Measurements from ENCODE around the gene PLXNB3.
"Not testable (repeated sequence)": the region's sequence is repeated elsewhere in the genome, so short reads cannot be mapped to it uniquely, and the experiment has no call there.

Gene PLXNB3

GRCh38 chrX:153814591-153815315 is 50.7 kb downstream of the PLXNB3 start:
- DNase-seq (ENCODE audit: low read depth in 2 of 2, low spot score in 1 of 2), result no peak

DNA sequence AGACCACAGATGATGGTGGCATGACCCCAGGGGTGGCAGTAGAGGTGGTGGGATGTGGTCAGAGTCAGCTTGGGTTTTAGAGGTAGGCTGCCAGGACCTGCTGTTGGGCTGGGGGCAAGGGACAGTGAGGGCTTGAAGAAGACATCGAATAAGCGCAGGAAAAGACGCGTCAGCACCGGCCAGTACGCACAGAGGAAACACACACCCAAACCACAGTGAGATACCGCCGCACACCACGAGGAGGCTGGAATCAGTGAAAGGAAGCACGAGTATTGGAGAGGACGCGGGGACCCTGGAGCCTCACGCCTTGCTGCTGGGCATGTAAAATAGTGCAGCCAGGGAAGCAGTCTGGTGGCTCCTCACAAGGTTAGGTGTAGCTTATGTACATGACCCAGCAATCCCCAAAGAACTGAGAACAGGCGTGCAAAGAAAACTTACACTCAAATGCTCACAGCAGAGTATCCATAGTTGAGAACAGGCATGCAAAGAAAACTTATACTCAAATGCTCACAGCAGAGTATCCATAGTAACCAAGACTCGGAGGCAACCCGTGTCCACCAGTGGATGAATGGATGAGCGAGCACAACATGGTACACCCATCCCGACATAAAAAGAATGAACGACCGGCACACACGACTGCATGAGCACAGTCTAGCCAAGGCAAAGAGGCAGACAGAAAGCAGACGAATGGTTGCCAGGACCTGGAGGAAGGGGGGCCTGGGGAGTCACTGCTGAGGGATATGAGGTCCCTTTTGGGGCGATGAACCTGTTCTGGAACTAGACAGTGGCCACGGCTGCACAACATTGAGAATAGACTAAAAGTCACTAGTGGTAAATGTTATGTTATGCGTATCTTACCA is 53.0 kb downstream of the PLXNB3 start:
- no peak for DNase-seq (ENCODE audit: low read depth in 2 of 2, low spot score in 1 of 2)

DNA sequence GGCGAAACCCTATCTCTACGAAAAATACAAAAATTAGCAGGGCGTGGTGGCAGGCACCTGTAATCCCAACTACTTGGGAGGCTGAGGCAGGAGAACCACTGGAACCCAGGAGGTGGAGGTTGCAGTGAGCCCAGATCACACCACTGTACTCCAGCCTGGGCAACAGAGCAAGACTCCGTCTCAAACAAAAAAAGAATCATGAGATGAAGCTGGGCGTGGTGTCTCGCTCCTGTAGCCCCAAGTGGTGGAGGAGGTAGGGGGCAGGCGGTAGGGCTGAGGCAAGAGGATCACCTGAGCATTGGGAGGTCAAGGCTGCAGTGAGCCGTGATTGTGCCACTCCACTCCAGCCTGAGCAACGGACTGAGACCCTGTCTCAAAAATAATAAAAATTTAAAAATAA is 54.0 kb downstream of the PLXNB3 start:
- DNase-seq (ENCODE audit: low read depth in 2 of 2, low spot score in 1 of 2), result not testable (repeated sequence)

DNA sequence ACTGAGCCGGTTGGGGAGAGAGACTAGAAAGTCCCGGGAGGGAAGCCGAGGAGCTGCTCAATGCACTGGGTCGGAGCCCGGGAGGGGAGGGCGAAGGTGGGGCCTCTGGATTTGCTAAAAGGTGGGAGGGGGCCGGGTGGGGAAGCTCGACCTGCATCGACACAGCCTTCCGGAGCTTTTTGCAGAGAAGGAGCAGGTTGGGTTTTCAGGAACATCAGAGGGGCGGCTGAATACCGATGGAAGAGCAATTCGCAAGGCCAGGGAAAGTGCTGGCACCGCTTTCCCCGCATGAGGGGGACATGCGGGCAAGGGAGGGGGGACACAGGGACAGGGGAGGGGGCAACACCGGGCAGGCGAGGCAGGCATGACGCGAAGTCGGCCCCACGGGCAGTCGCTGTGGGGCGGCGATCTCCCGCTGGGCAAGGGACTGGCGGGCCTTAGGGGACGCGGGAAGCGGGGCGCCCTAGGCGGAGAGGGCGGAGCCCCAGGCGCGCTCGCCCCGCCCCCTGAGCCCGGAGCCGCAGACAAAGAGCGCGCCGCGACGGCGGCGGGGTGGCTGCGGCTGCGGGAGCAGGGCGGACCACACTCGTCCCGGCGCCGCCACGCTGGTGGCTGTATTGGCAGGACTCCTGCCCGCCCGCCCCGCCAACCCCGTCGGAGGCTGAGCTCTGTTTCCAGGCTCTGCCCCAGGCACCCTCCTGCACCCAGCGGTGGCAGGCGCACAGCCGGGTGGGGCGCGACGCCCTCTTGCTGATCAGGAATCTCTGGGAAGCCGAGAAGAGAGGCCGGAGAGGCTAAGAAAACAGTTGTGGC is 54.7 kb downstream of the PLXNB3 start:
- no peak for DNase-seq (ENCODE audit: low read depth in 2 of 2, low spot score in 1 of 2)

DNA sequence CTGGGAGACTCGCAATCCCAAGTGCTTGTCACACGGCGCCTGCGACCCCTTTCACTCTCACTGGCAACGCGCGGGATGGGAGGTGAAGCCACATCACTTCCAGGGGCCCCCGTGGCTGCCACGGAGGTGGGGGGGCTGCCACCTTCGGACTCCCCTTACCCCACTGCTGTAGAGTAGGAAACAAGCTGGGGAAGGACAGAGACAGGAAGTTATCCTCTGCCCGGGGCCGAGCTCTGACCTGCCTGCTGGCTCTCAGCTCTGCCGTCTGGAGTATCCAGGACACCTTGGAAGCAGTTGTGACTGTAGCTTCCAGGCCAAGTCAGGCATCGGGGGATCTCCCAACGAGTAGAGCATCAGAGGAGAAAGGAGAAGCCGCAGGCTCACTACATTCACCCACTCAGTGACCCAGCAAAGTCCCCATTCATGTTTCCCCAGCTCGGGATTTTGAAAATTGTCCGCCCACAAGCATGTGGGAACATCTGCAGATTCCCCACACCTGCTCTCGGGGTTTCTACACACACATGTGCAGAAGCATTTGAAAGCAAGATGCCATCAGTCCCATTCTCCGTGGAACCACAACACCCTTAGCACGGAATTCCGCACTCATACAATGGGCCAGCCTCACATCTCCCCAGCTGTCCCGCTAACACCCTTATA is 55.5 kb downstream of the PLXNB3 start:
- DNase-seq (ENCODE audit: low read depth in 2 of 2, low spot score in 1 of 2), result no peak

- DNase-seq (ENCODE audit: low read depth in 2 of 2, low spot score in 1 of 2), result no peak
Measured at GRCh38 chrX:153820601-153821000, 56.6 kb downstream of the PLXNB3 start.

GRCh38 chrX:153821066-153821465 is 57.0 kb downstream of the PLXNB3 start:
- DNase-seq (ENCODE audit: low read depth in 2 of 2, low spot score in 1 of 2), result no peak

GRCh38 chrX:153824348-153824747 is 60.3 kb downstream of the PLXNB3 start:
- no peak for DNase-seq (ENCODE audit: low read depth in 2 of 2, low spot score in 1 of 2)

- DNase-seq (ENCODE audit: low read depth in 2 of 2, low spot score in 1 of 2), result no peak
Measured at GRCh38 chrX:153825042-153825441, 61.0 kb downstream of the PLXNB3 start.

Data from stimulated activated CD8-positive, alpha-beta memory T cell treated with anti-CD3 and anti-CD28 coated beads, Interleukin-4, amount 100 ng/mL, for 4 hours (primary cell).